HepG2 (cell line): Measurements from ENCODE around the gene JMJD4. TPM values are rescaled to one million over a fixed set of nuclear protein-coding genes. Genes with fewer than 3 reads are reported as not detected.

ENCODE experiments used
- AHDC1 ChIP-seq: sonication (generic); formaldehyde crosslinking; IDR thresholded peaks from 2 replicates; pipeline ENCODE4 v1.5.1; 2020; ENCODE audit warnings: mild to moderate bottlenecking, missing genetic modification reagents, borderline replicate concordance
- DR1 ChIP-seq: sonication (generic); formaldehyde crosslinking; IDR thresholded peaks from 2 replicates; pipeline ENCODE4 v1.8.0; 2021; ENCODE audit warnings: mild to moderate bottlenecking, missing genetic modification reagents, inconsistent platforms
- FOXK1 ChIP-seq: sonication (generic); formaldehyde crosslinking; IDR thresholded peaks from 2 replicates; pipeline ENCODE4 v1.4.0; 2020; ENCODE audit warnings: low read depth, missing genetic modification reagents, borderline replicate concordance
- KDM5A ChIP-seq: fragments of 200-600 bp; sonication (generic); IDR thresholded peaks from 2 replicates; pipeline ENCODE4 v1.7.0; 2018; ENCODE audit warnings: antibody characterized with exemption, mild to moderate bottlenecking, low read length, borderline replicate concordance
- NFE2L1 ChIP-seq: sonication (generic); formaldehyde crosslinking; IDR thresholded peaks from 2 replicates; pipeline ENCODE4 v1.4.0; 2020; ENCODE audit warnings: missing genetic modification reagents, mild to moderate bottlenecking, borderline replicate concordance
- POLR2G ChIP-seq: fragments of 200-400 bp; formaldehyde crosslinking; IDR thresholded peaks from 2 replicates; pipeline ENCODE4 v1.6.1; 2018; ENCODE audit warnings: mild to moderate bottlenecking, low read depth, low read length, moderate library complexity
- RARA ChIP-seq: IDR thresholded peaks from 2 replicates; pipeline ENCODE4 v1.6.1; 2016; ENCODE audit warnings: missing genetic modification reagents, missing compliant biosample characterization
- SNAPC5 ChIP-seq: sonication (generic); formaldehyde crosslinking; IDR thresholded peaks from 2 replicates; pipeline ENCODE4 v1.8.1; 2023; ENCODE audit warnings: mild to moderate bottlenecking, missing genetic modification reagents, borderline replicate concordance
- SUZ12 ChIP-seq: fragments of 150-350 bp; IDR thresholded peaks from 2 replicates; pipeline ENCODE4 v1.6.1; 2014; ENCODE audit warnings: low read depth, low read length
- ZBTB43 ChIP-seq: sonication (generic); formaldehyde crosslinking; conservative IDR thresholded peaks from 2 replicates; pipeline ENCODE4 v1.4.0; 2020; ENCODE audit warnings: missing genetic modification reagents
- ZFP36 ChIP-seq: fragments of 150-350 bp; IDR thresholded peaks from 2 replicates; pipeline ENCODE4 v1.6.1; 2018; ENCODE audit warnings: borderline replicate concordance, low read length, low read depth; ENCODE audit not compliant: partially characterized antibody
- ZNF276 ChIP-seq: sonication (generic); formaldehyde crosslinking; IDR thresholded peaks from 2 replicates; pipeline ENCODE4 v1.4.0; 2020; ENCODE audit warnings: mild to moderate bottlenecking, low read depth, missing genetic modification reagents
- ZNF343 ChIP-seq: sonication (generic); formaldehyde crosslinking; IDR thresholded peaks from 2 replicates; pipeline ENCODE4 v1.4.0; 2020; ENCODE audit warnings: mild to moderate bottlenecking, missing genetic modification reagents
- ZNF547 ChIP-seq: sonication (generic); formaldehyde crosslinking; IDR thresholded peaks from 2 replicates; pipeline ENCODE4 v1.5.1; 2020; ENCODE audit warnings: mild to moderate bottlenecking, missing genetic modification reagents
- ZNF772 ChIP-seq: sonication (generic); formaldehyde crosslinking; IDR thresholded peaks from 2 replicates; pipeline ENCODE4 v1.5.0; 2020; ENCODE audit warnings: mild to moderate bottlenecking, missing genetic modification reagents
- ZSCAN12 ChIP-seq: sonication (generic); formaldehyde crosslinking; IDR thresholded peaks from 2 replicates; pipeline ENCODE4 v1.9.0; 2021; ENCODE audit warnings: mild to moderate bottlenecking, missing genetic modification reagents
- polyA plus RNA-seq, 8 experiments: library from polyadenylated mRNA; depleted of rRNA in 3 of 8; stranded (reverse) in 7 of 8; unstranded in 1 of 8; fragments of >200 nt; fragmentation: Illumina TruSeq in 4 of 8; extraction: Trizol in 4 of 8; gene quantifications; 2 replicates each; pipeline versions ENCODE4 v1.2.1 to v1.2.3, GENCODE V29; 2011 to 2016; ENCODE audit warnings: low read depth in 4 of 8, missing spikeins in 1 of 8, mixed read lengths in 1 of 8; ENCODE audit not compliant: insufficient read depth in 1 of 8
- total RNA-seq, 5 experiments: library from RNA; depleted of rRNA; stranded (reverse); fragments of >200 nt; fragmentation: Illumina TruSeq; extraction: Trizol; gene quantifications; 2 replicates each; pipeline ENCODE4 v1.2.3, GENCODE V29; 2016; ENCODE audit warnings: low read depth in 1 of 5

JMJD4 gene
- total and polyA plus RNA-seq, 2 of the 13 experiments (the other 11 are each of a cell fraction or from before 2014, with no cell fraction given): 10.2 to 29.0 TPM

GRCh38 chr1:227734856-227735538 lies at the start of gene JMJD4, which contains the start of gene SNAP47 (continued):
- TF ChIP-seq ZSCAN12 (CRISPR knock-in tag) (peak; percentile 96; the same call in 1 of the 2 replicates), RARA (CRISPR knock-in tag) (peak; percentile 55), ZBTB43 (peak; percentile 74), ZFP36 (no peak), AHDC1 (0 out of 2 replicates have a peak, but pooled peaks have one; percentile 42), ZNF547 (CRISPR knock-in tag) (peak; percentile 94), SUZ12 (0 out of 2 replicates have a peak, but pooled peaks have one; percentile 8), NFE2L1 (no peak), ZNF772 (CRISPR knock-in tag) (peak; percentile 98), DR1 (CRISPR knock-in tag) (peak; percentile 90; the same call in 1 of the 2 replicates), KDM5A (peak; percentile 89), FOXK1 (CRISPR knock-in tag) (peak; percentile 90; the same call in 1 of the 2 replicates), POLR2G (peak; percentile 85), SNAPC5 (CRISPR knock-in tag) (peak; percentile 84; the same call in 1 of the 2 replicates), ZNF276 (CRISPR knock-in tag) (no peak; the same call in 1 of the 2 replicates), ZNF343 (CRISPR knock-in tag) (peak; percentile 90; the same call in 1 of the 2 replicates)
